A549 treated with CORT108297 at 1 μM for 4 hours (cell line): ENCODE measurements around the gene RNU6-1. TPM values are rescaled to one million over a fixed set of nuclear protein-coding genes. Genes with fewer than 3 reads are reported as not detected.

Source experiments
- total RNA-seq: library from RNA; stranded (reverse); fragments of 200-300 nt; extraction: Qiagen RNA extraction; gene quantifications from 5 replicates; pipeline ENCODE4 v1.2.3, GENCODE V29; 2022

Gene RNU6-1
- total RNA-seq = not detected in 5 replicates

DNA sequence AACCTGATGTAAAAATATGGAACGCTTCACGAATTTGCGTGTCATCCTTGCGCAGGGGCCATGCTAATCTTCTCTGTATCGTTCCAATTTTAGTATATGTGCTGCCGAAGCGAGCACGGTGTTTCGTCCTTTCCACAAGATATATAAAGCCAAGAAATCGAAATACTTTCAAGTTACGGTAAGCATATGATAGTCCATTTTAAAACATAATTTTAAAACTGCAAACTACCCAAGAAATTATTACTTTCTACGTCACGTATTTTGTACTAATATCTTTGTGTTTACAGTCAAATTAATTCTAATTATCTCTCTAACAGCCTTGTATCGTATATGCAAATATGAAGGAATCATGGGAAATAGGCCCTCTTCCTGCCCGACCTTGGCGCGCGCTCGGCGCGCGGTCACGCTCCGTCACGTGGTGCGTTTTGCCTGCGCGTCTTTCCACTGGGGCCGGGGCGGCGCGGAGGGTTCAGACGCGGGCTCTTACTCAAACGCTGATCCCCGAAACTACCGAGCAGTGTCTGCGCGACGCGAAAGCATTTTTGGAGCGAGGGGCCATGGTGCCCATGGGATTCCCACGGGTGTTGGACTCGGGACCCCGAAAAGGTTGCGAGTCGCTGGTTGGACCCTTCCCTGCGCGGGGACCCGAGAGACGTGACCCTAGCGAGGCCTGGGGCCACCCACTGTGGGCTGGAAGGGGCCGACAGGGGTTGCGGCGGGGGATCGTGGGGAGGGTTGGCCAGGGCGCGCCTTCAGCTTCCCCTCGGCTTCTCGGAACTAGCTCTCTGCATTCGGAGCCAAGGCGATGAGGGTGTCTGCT is at the start of gene RNU6-1:
Gene RNU6-1 (minus strand): TSS at position 117 of the 820 bp plus-strand sequence.

GRCh38 chr15:67824976-67825880 is 14.6 kb downstream of the RNU6-1 start, which contains the start of gene SKOR1:
Gene SKOR1 (plus strand): TSS chr15:67825509. CDS start chr15:67825603, 94 bp downstream.

Other genes with a start within 250 kb of the RNU6-1 start
- 0.02 to 0.05 TPM (median 0.04 TPM) in 4 of 5 replicates, not detected in the other for gene SKOR1, start 14.5 kb downstream of the RNU6-1 start, total RNA-seq
- gene PIAS1, start 214.3 kb upstream of the RNU6-1 start, total RNA-seq = 16.5 to 21.1 TPM (median 19.0 TPM) in 5 replicates